ENCODE results near the gene CLDN5.
A peak's percentile ranks its signal among the peaks of the same experiment; 100 is the strongest.

Gene CLDN5

GRCh38 chr22:19480789-19481188 is 43.4 kb downstream of the CLDN5 start:
- no peak for DNase-seq (ENCODE audit: low read depth in 3 of 3)

- peak in 1 of 3 experiments; percentile 26 for DNase-seq (ENCODE audit: low read depth in 3 of 3)
These were observed 44.0 kb downstream of the CLDN5 start for GRCh38 chr22:19480173-19480568.

- peak; percentile 89 to 93 (median 92) for DNase-seq (ENCODE audit: low read depth in 3 of 3)
These were observed 44.6 kb downstream of the CLDN5 start, which contains the start of gene CDC45 for GRCh38 chr22:19479355-19480172. Gene CDC45, plus strand, starts transcription at chr22:19479920. Its CDS starts 49 bp downstream, at chr22:19479969.

GRCh38 chr22:19478901-19479354 is 45.3 kb downstream of the CLDN5 start, which contains the start of gene UFD1:
Gene UFD1, minus strand, starts transcription at chr22:19479193. Its CDS starts 108 bp downstream, at chr22:19479085.
- peak; percentile 57 to 77 (median 61) for DNase-seq (ENCODE audit: low read depth in 3 of 3)

GRCh38 chr22:19478045-19478900 is 45.9 kb downstream of the CLDN5 start:
- DNase-seq (ENCODE audit: low read depth in 3 of 3) = no peak

- no peak for DNase-seq (ENCODE audit: low read depth in 3 of 3)
These were observed 46.7 kb downstream of the CLDN5 start for GRCh38 chr22:19477321-19478044.

GRCh38 chr22:19476023-19476422 is 48.2 kb downstream of the CLDN5 start:
- no peak for DNase-seq (ENCODE audit: low read depth in 3 of 3)

- DNase-seq (ENCODE audit: low read depth in 3 of 3) = no peak
These were observed 50.6 kb downstream of the CLDN5 start for GRCh38 chr22:19473578-19473977.
